Suprapubic skin (tissue), 4 donors: ENCODE measurements around the gene FGF3.

Experiments
- EP300 ChIP-seq: sonication (generic); formaldehyde crosslinking; IDR thresholded peaks from one replicate; pipeline ENCODE4 v1.6.1; 2017; ENCODE audit warnings: antibody characterized with exemption
- POLR2A ChIP-seq, 2 donors: fragments of 450-650 bp; IDR thresholded peaks; one replicate each; pipeline ENCODE4 v1.6.1; 2017; ENCODE audit warnings: antibody characterized with exemption in 2 of 2, mild to moderate bottlenecking in 2 of 2, moderate library complexity in 2 of 2
- POLR2AphosphoS5 ChIP-seq, 3 donors: sonication (generic); formaldehyde crosslinking; IDR thresholded peaks; one replicate each; pipeline ENCODE4 v1.6.1; 2017; ENCODE audit warnings: antibody characterized with exemption in 3 of 3
- TF ChIP-seq, protein P1 (sequence below), 2 donors: fragments of 200-600 bp in 1 of 2; fragments of 450-650 bp in 1 of 2; sonication (generic) in 1 of 2; IDR thresholded peaks; one replicate each; pipeline ENCODE4 v1.5.1; 2016 to 2019; ENCODE audit warnings: antibody characterized with exemption in 2 of 2, mild to moderate bottlenecking in 1 of 2, moderate library complexity in 1 of 2

DNA sequence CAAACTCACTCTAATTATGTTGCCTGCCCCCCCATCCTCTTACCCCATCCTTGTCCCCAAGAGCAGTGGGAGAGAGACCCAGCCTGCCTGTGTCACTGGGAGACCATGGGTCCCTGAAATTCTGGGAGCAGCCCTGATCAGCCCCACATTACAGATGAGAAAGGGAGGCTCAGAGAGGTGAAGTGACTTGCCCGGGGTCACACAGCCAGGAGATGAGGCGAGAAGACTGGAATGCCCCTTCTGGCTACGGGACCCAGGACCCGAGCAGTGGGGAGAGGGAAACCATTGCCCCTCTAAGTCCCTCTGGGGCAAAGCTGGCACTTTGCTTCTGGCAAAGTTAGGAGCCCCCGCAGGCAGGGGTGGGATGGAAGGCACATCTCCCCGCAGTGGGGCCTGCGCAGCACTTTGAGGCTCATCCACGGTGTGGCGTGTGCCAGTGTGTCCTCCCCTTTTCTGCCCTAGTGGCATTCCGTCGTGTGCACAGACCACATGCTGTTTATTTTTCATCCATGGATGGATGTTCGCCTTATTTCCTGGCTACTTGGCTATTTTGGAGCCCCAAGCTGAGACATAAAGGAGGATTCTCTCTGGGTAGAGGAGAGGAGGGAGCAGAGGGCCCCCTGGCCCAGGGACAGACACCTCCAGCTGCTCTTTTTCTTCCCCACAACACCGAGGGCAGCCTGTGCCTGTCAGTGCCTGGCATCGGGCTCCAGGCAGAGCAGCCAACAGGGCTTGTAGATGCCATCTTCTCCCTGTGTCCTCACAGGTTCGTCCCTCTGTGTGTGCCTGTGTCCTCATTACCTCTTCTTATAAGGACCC lies 3.7 kb upstream of the FGF3 start:
- TF ChIP-seq, protein P1, sequence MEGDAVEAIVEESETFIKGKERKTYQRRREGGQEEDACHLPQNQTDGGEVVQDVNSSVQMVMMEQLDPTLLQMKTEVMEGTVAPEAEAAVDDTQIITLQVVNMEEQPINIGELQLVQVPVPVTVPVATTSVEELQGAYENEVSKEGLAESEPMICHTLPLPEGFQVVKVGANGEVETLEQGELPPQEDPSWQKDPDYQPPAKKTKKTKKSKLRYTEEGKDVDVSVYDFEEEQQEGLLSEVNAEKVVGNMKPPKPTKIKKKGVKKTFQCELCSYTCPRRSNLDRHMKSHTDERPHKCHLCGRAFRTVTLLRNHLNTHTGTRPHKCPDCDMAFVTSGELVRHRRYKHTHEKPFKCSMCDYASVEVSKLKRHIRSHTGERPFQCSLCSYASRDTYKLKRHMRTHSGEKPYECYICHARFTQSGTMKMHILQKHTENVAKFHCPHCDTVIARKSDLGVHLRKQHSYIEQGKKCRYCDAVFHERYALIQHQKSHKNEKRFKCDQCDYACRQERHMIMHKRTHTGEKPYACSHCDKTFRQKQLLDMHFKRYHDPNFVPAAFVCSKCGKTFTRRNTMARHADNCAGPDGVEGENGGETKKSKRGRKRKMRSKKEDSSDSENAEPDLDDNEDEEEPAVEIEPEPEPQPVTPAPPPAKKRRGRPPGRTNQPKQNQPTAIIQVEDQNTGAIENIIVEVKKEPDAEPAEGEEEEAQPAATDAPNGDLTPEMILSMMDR (IDR thresholded peaks at IDR 0.05) = no peak
- no peak for TF ChIP-seq EP300
- TF ChIP-seq POLR2A (IDR thresholded peaks at IDR 0.05) = no peak
- no peak for TF ChIP-seq POLR2AphosphoS5 (IDR thresholded peaks at IDR 0.05)
